ENCODE data around the gene RTN4IP1.

Gene RTN4IP1

GRCh38 chr6:106547601-106548453 lies 81.5 kb downstream of the RTN4IP1 start:
- no peak for DNase-seq (ENCODE audit: low spot score)

- DNase-seq (ENCODE audit: low spot score) = no peak
Observed at GRCh38 chr6:106546691-106547414, 82.4 kb downstream of the RTN4IP1 start.

- DNase-seq (ENCODE audit: low spot score) = no peak
Observed at GRCh38 chr6:106546261-106546690, 83.0 kb downstream of the RTN4IP1 start.

GRCh38 chr6:106540907-106541306 lies 88.4 kb downstream of the RTN4IP1 start:
- DNase-seq (ENCODE audit: low spot score) = no peak

- DNase-seq (ENCODE audit: low spot score) = no peak
Observed at GRCh38 chr6:106540432-106540831, 88.9 kb downstream of the RTN4IP1 start.

- no peak for DNase-seq (ENCODE audit: low spot score)
Observed at GRCh38 chr6:106539936-106540335, 89.4 kb downstream of the RTN4IP1 start.

GRCh38 chr6:106538145-106538544 lies 91.2 kb downstream of the RTN4IP1 start:
- no peak for DNase-seq (ENCODE audit: low spot score)

- DNase-seq (ENCODE audit: low spot score) = no peak
Observed at GRCh38 chr6:106537662-106538061, 91.6 kb downstream of the RTN4IP1 start.

- DNase-seq (ENCODE audit: low spot score) = no peak
Observed at GRCh38 chr6:106536851-106537250, 92.4 kb downstream of the RTN4IP1 start.

- no peak for DNase-seq (ENCODE audit: low spot score)
Observed at GRCh38 chr6:106536357-106536756, 92.9 kb downstream of the RTN4IP1 start.

GRCh38 chr6:106535012-106535411 lies 94.3 kb downstream of the RTN4IP1 start:
- no peak for DNase-seq (ENCODE audit: low spot score)

GRCh38 chr6:106534564-106534982 lies 94.7 kb downstream of the RTN4IP1 start:
- DNase-seq (ENCODE audit: low spot score) = no peak

GRCh38 chr6:106534004-106534403 lies 95.3 kb downstream of the RTN4IP1 start:
- DNase-seq (ENCODE audit: low spot score) = no peak

- no peak for DNase-seq (ENCODE audit: low spot score)
Observed at GRCh38 chr6:106533054-106533453, 96.2 kb downstream of the RTN4IP1 start.

GRCh38 chr6:106530502-106530901 lies 98.8 kb downstream of the RTN4IP1 start:
- DNase-seq (ENCODE audit: low spot score) = no peak

- DNase-seq (ENCODE audit: low spot score) = no peak
Observed at GRCh38 chr6:106530026-106530425, 99.3 kb downstream of the RTN4IP1 start.

- no peak for DNase-seq (ENCODE audit: low spot score)
Observed at GRCh38 chr6:106529438-106529837, 99.9 kb downstream of the RTN4IP1 start.

- no peak for DNase-seq (ENCODE audit: low spot score)
Observed at GRCh38 chr6:106528521-106528920, 100.8 kb downstream of the RTN4IP1 start.

GRCh38 chr6:106527979-106528378 lies 101.3 kb downstream of the RTN4IP1 start:
- no peak for DNase-seq (ENCODE audit: low spot score)

GRCh38 chr6:106527117-106527516 lies 102.2 kb downstream of the RTN4IP1 start:
- DNase-seq (ENCODE audit: low spot score) = no peak

- no peak for DNase-seq (ENCODE audit: low spot score)
Observed at GRCh38 chr6:106525882-106526275, 103.4 kb downstream of the RTN4IP1 start.

- no peak for DNase-seq (ENCODE audit: low spot score)
Observed at GRCh38 chr6:106525107-106525881, 104.0 kb downstream of the RTN4IP1 start.
